GM10248 (cell line): Measurements from ENCODE around the gene SLC5A3.
A peak's percentile ranks its signal among the peaks of the same experiment; 100 is the strongest.

Source experiments
- CTCF ChIA-PET: fragments of 300-600 bp; sonication (Branson Sonifier 250); formaldehyde crosslinking; extraction: SDS; loops from one replicate; lab custom pipeline; 2021; ENCODE audit warnings: antibody characterized with exemption; lab: Yijun Ruan, JAX
- POLR2A ChIA-PET: fragments of 350-650 bp; sonication (Branson Sonifier 250); formaldehyde crosslinking; extraction: SDS; loops from one replicate; lab custom pipeline; 2020; ENCODE audit warnings: antibody characterized with exemption; lab: Yijun Ruan, JAX
- DNase-seq: peaks from one replicate; pipeline ENCODE4 v3.0.0; 2012; ENCODE audit errors: extremely low spot score
- TF ChIP-seq, protein P1 (sequence below): IDR thresholded peaks from 2 replicates; pipeline ENCODE4 v1.5.1; 2012; ENCODE audit warnings: mild to moderate bottlenecking, low read depth; ENCODE audit errors: extremely low read depth, missing control alignments, control extremely low read depth

Gene SLC5A3

DNA sequence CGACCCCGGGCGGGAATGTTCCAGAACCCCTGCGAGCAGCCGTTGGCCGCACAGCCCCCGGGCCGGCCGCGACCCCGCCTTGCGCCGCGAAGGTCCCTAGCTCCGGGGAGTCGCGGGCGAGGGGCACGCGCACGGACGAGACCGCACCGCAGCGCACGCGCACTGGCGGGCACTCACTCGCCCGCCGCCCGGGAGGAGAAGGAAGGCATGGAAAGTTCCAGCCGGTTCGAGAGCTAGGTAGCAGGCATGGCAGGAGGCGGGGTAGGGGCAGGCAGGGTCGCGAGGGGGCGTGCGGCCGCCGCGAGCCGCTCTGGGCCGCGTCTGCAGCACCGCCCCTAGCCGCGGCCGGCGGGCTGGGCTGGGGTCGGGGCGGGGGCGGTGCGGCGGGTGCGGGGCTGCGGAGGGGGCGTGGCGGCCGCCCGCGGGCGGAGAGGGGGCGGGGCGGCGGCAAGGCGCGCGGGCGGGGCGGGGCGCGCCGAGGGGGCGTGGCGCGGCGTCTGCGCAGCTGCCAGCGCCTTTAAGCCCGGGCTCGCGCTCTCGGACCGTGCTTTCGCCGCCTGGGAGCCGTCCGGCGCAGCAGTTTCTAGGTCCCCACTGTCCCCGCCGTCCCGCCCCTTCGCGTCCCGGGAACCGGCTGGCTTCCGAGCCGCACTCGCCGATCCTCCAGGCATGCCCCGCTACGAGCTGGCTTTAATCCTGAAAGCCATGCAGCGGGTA is at the start of gene SLC5A3, which contains the start of gene MRPS6:
TSS of gene SLC5A3 (plus strand) at position 547 of the 717 bp plus-strand sequence. CDS start 21,621 bp downstream, outside the sequence.
TSS of gene MRPS6 (plus strand) at position 547 of the 717 bp plus-strand sequence. CDS start at position 670, 123 bp downstream.
- TF ChIP-seq, protein P1, sequence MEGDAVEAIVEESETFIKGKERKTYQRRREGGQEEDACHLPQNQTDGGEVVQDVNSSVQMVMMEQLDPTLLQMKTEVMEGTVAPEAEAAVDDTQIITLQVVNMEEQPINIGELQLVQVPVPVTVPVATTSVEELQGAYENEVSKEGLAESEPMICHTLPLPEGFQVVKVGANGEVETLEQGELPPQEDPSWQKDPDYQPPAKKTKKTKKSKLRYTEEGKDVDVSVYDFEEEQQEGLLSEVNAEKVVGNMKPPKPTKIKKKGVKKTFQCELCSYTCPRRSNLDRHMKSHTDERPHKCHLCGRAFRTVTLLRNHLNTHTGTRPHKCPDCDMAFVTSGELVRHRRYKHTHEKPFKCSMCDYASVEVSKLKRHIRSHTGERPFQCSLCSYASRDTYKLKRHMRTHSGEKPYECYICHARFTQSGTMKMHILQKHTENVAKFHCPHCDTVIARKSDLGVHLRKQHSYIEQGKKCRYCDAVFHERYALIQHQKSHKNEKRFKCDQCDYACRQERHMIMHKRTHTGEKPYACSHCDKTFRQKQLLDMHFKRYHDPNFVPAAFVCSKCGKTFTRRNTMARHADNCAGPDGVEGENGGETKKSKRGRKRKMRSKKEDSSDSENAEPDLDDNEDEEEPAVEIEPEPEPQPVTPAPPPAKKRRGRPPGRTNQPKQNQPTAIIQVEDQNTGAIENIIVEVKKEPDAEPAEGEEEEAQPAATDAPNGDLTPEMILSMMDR, result peak; percentile 24
- CTCF ChIA-PET, result interaction anchor here (1.1 to 2.7 kb wide), 6 partner anchors 10 to 150 kb away, joined by 3 to 20 read pairs (median 7); no protein-coding TSS in a partner anchor
- POLR2A ChIA-PET, result interaction anchor here (0.5 to 2.1 kb wide), 13 partner anchors 11 to 712 kb away, joined by 3 to 14 read pairs (median 6); no protein-coding TSS in a partner anchor
- DNase-seq, result peak; percentile 91

DNA sequence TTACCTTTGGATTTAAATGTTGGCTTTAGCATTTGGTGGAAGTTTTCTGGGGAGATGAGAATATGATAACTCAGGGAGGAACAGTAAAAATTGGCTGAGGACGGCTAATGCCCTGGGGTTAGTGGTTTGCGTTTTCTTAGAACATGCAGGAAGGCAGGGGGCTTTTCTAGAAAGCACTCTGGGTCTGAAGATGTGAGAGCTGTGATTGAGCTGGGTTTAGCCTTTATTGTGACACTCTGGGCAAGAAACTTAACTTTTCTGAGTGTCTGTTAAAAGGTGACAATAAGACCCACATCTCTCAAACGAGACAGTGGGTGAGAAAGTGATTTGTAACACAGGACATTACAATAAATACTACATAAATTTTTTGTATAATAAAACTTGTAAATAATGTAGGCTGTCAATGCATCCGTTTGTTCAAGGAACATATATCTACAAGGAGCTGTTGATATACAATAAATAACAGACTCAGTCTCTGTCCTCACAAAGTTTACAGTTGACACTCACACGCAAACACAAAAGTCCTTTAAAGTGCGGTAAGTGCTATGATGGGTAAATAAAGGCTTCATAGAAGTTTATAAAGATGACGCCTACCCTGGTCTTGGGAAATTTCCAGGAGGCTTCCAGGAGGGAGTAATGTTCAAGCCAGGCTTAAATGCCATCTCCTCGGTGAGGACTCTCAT is 49.5 kb upstream of the SLC5A3 start:
- CTCF ChIA-PET, result interaction anchor here (0.7 to 2.9 kb wide), 9 partner anchors 7 to 99 kb away, joined by 3 to 10 read pairs (median 4); no protein-coding TSS in a partner anchor
- DNase-seq, result no peak
- POLR2A ChIA-PET, result no interaction called here
- TF ChIP-seq, protein P1, result no peak

DNA sequence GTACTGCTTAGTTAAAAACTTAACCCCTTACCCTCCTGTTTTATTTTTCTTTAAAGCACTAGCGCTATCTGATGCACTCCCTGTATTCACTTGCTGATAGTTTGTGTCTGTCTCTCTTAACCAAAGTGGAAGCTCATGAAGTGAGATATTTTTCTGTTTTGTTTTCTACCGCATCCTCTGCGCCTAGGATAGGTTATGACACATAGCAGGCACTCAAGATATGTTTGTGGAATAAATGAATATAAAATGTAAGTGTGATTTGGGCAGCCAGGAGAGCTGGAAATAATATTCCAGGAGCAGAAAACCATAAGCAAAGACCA is 49.0 kb upstream of the SLC5A3 start:
- DNase-seq, result no peak
- TF ChIP-seq, protein P1, result no peak
- POLR2A ChIA-PET, result no interaction called here
- CTCF ChIA-PET, result interaction anchor here (0.7 to 2.9 kb wide), 6 partner anchors 7 to 100 kb away, joined by 3 to 10 read pairs (median 4); no protein-coding TSS in a partner anchor

DNA sequence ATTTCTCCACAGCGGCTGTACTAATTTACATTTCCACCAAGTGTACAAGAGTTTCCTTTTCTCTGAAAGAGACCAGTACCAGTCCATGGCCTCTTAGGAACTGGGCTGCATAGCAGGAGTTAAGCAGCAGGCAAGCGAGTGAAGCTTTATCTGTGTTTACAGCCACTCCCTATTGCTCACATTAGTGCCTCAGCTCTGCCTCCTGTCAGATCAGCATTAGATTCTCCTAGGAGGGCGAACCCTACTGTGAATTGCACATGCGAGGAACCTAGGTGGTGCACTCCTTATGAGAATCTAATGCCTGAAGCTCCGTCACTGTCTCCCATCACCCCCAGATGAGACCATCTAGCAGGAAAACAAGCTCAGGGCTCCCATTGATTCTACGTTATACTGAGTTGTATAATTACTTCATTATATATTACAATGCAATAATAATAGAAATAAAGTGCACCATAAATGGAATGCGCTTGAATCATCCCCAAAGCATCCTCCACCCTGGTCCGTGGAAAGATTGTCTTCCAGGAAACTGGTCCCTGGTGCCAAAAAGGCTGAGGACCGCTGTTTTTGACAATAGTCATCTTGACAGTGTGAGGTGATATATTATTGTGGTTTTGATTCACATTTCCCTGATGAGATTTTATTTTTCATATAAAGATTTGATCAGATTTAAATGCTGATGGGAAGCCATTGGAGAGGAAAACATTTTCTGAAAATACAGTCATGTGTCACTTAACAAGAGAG is 45.5 kb upstream of the SLC5A3 start:
- ChIA-PET POLR2A (no interaction called here), CTCF (interaction anchor here (1.5 kb wide), 1 partner anchor 10 kb away, joined by 5 read pairs; no protein-coding TSS in a partner anchor)
- no peak for DNase-seq
- TF ChIP-seq, protein P1, result no peak

DNA sequence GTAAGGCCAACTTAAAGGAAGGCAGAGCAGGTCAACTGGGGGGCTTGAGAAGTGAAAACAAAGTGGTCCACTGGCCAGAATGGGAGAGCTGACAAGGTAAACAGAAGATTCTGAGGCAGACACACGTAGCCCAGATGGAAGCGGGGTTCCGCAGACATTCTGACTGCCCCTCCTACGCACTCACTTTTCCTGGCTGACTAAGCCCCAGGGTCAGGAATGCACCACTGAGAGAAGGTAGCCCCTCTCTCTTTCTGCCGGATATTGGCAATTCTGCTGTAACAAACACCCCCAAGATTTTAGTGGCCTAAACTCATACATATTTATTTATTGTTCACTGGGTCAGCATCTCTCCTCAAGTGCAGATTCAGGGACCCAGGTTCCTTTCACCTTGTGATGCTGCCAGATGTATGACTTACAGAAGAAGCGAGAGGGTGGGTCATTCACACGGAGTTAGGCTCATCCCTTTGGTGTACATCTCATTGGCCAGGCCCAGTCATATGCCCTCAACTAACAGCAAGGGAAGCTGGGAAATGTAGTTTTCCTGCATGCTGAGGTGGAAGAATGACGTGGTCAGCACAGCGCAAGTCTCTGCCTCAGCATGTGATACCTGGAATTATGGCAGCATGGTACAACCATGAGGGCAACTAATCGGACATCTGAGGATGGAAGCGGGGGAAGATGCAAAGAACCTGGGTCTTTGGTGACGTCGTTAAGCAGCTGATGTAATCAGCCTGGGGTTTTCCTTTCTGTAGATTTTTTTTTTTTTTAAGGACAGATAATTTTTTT is 43.4 kb upstream of the SLC5A3 start:
- ChIA-PET POLR2A (no interaction called here), CTCF (interaction anchor here (1.1 to 1.8 kb wide), 3 partner anchors 11 to 107 kb away, joined by 3 to 7 read pairs (median 3); no protein-coding TSS in a partner anchor)
- DNase-seq, result peak; percentile 70
- TF ChIP-seq, protein P1, result no peak
